ENCODE results near the gene THEMIS2.

DNA sequence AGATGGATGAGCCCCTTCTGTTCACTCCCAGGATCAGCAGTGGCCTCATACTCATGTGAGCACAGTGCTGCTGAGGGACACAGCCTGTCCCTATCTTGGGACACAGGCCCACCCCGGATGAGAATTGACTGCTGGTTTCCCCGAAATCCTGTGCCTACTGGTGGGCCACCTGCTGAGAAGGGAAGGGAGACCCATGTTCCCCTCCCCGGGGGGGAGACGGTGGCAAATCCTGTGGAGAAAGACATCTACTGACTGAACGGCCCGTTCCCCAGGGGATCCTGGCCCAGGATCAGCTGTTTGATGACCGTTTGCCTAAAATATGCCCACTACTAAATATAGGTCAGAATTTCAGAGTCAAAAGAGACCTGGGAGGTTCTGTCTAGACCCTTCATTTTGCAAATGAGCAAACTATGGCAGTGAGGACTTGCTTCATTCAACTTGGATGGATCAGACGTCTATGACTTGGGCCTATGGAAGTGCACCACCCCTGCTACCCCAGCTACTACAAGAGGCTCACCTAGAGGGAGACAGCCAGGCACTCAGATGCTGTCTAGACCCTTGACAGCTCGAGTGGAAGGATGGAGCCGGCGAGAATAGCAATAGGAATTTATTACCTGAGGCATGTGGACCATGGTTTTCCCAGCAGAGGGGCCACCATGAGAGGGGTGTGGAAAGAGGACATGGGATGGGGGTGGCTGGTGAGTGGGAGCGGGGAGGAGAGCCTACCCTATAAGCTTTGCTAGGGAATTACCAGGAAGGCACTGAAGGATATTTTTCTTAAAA lies 15.6 kb upstream of the THEMIS2 start:
- TF ChIP-seq, protein P1, sequence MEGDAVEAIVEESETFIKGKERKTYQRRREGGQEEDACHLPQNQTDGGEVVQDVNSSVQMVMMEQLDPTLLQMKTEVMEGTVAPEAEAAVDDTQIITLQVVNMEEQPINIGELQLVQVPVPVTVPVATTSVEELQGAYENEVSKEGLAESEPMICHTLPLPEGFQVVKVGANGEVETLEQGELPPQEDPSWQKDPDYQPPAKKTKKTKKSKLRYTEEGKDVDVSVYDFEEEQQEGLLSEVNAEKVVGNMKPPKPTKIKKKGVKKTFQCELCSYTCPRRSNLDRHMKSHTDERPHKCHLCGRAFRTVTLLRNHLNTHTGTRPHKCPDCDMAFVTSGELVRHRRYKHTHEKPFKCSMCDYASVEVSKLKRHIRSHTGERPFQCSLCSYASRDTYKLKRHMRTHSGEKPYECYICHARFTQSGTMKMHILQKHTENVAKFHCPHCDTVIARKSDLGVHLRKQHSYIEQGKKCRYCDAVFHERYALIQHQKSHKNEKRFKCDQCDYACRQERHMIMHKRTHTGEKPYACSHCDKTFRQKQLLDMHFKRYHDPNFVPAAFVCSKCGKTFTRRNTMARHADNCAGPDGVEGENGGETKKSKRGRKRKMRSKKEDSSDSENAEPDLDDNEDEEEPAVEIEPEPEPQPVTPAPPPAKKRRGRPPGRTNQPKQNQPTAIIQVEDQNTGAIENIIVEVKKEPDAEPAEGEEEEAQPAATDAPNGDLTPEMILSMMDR (IDR thresholded peaks at IDR 0.05), result no peak
- TF ChIP-seq EP300 (IDR thresholded peaks at IDR 0.05), result no peak
- TF ChIP-seq POLR2AphosphoS5 (IDR thresholded peaks at IDR 0.05), result no peak
- TF ChIP-seq POLR2A (IDR thresholded peaks at IDR 0.05; ENCODE audit: low read depth), result no peak

Measured in esophagus muscularis mucosa (tissue), 4 donors.